HG02678 (cell line): ENCODE results near the gene WDFY4.

Experiments used
- ATAC-seq: cut with Tn5 transposase; IDR thresholded peaks from one replicate; pipeline ENCODE4 v1.9.1; 2021; ENCODE audit warnings: mild to moderate bottlenecking, moderate library complexity; ENCODE audit not compliant: unreplicated experiment

The WDFY4 gene

DNA sequence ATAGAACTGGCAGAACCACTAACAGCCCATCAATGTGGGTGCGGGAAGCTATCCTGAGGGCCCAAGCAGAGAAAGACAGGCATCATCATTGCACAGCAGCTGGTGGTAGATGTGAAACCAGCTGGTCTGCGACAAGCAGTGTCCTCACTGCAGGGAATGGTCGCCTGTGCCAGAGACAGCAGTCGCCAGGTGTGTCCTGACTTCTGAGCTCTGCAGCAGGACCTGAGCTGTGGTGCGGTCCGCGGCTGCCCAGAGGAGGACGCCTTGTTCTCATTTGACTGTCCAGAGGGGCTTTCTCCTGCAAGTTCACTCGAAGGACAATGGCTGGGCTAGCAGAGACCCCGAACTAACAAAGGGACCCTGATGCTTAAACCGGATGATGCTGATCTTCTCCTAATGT, 157.6 kb downstream of the WDFY4 start:
- no peak for ATAC-seq

DNA sequence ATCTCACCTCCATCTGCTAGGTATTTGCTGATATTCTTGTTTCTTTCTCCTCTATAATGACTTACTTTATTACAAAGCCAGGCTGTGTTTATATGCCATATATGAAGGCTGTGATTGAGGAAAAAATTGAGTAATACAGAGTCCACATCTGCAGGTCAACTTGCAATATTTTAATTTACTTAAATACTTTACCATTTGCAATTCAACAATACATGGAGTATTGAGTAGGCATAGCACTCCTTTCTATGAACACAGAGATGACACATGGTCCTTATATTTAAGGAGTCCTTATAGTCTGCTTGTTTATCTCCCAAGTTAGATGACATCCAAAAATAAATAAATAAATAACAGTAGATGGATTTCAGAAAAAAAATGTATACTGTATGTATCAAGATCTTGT, 158.5 kb downstream of the WDFY4 start:
- no peak for ATAC-seq

DNA sequence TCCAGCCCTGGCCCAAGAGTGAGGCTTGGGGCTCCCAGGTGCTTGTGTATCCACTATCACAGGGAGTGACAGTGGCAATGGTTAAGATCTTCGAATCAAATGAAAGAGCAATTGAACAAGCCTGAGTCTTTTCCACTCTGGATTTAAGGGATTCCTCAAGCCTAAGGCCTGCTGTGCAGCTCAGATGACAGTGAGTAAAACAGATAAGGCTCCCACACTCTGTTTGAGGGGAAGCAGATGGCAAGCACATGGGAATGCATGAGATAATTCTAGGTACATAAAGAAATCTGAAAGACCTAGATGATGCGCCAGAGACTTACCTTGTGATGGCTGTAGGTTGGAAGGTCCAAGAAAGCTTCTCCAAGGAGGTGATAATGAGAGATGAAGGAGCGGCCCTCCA, 159.9 kb downstream of the WDFY4 start:
- no peak for ATAC-seq

DNA sequence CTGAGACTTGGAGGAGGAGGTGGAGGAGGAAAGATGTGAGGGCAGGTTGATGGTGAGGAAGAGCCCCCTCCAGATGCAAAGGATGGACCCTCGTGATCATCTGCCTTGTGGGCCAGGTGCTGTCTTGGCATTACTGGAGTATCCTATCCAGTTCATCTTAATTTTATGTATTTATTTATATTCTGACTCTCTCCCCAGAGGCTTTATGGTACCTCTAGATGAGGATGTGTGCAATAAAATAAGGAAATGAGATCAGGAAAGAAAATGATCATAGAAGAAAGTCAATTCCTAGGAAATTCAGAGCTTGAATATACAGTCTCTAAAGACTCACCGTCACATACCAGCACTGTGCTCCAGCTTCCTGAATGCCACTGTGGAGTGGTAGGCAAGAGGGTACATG, 160.8 kb downstream of the WDFY4 start:
- ATAC-seq = no peak

DNA sequence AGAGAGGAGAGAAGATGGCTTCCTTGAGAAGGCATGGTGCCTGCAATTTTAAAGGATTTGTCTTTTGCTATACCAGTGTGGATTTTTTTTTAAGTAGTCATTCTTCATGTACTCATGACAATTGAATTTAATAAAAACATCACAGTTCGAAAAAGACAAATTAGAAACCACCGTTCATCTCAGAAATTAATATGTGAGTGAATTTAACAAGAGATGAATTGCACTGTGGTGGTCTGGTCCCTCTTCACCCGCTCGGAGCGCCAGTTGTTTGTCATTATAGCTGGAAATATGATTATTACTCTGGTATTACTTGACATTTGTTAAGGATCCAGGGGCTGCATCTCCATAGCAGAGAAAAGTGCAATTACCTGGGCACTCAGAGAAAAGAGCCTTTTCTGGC, 163.0 kb downstream of the WDFY4 start:
- ATAC-seq = no peak

DNA sequence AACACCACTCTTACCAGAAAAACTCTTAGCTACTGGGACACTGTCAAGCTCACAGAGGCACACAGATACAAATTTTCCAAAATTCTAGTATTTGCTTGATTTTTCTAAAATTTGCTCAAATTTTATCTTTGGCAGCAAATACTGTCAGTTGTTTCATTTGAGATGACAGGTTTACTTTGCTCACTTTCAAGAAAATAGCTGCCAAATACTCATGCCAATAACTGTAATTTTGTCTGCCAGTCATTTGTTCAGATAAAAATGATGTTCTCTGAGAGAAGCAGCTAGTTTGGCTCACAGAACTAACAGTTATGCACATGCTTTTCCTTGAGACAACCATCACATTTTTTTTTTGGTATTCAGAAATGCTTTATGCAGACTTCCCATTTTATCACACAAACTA, 172.2 kb downstream of the WDFY4 start:
- ATAC-seq = no peak

DNA sequence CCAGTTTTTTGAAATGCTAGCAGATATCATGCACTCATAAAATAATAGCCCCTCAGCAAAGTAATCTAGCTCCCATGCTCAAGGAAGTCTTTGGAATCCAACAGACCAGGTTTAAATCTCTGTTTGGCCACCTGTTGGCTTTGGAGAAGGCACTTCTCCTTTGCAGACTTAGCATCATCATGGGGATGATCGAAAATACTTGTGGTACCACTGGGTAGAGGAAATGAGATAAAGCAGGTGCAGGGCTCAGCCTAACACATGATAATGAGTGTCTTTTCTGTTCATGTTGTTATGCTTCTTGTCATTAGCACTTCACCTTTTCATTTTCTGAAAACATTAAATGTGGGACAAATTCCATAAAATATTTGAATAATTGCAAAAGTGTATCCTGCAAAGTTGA, 187.6 kb downstream of the WDFY4 start:
- ATAC-seq = no peak

DNA sequence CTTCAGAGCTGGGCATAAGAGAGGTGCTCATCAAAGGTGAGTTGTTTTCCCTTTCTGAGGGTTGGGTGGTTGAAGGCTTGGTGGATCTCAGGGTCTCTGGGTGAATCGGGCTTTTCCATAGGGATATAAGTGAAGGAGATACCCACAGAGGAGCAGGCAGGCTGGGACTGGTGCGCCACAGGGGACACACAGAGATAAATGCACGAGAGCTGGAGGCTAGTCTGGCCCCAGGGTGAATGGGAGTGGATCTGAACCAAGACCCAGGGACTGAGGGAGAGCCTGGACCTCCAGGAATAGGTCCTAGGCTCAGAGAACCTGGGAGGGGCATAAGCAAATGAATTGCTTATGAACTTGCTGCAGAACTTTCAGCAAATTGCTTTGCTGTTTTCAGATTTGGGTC, 193.4 kb downstream of the WDFY4 start:
- ATAC-seq = no peak

DNA sequence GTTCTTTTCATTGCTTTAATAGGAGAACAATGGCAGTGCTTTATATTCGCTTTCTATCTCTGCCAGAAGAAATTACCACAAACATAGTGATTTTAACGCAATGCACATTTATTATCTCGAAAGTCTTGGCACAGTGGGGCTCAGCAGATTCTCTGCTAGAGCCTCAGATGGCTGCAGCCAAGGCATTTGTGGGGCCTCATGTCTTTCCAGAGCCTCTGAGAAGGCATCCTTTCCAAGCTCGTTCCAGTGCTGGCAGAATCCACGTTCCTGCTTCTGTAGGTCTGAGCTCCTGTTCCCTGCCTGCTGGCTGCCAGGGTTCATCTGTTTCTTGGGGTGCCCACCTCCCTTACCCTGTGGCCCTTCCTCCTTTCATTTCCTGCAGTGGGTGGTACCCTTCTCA, 194.8 kb downstream of the WDFY4 start:
- ATAC-seq = no peak

DNA sequence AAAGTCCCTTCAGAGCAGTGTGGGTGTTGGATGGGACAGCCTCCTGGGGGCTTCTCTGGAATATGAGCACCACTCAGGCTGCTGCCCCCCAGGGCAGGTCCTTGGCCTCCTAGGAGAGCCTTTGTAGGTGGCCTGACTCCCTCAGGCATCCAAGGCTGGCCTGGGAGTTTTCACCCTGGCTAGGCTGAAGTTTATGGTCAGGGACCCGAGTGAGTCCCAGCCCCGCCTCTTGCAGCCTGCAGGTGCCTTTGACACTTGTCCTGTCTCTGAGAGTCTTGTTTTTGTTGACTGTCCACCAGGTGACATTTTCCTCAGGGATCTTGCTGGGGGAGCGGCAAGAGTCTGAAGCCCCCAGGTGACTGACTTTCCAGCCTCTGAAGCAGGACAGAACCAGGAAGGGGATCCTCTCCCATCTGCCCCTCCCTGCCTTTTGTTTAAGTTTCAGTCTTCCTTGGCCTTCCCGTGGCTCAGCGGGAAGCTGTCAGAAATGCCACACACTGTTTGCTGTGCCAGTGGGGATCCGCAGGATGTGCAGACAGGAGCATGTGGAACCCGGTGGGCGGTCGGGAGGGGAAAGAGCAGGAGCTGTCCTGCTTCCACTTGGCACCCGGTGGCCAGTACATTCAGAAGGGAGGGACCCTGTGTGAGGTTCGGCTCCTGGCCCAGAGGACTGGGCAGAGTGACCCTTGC, 195.5 kb downstream of the WDFY4 start:
- no peak for ATAC-seq

DNA sequence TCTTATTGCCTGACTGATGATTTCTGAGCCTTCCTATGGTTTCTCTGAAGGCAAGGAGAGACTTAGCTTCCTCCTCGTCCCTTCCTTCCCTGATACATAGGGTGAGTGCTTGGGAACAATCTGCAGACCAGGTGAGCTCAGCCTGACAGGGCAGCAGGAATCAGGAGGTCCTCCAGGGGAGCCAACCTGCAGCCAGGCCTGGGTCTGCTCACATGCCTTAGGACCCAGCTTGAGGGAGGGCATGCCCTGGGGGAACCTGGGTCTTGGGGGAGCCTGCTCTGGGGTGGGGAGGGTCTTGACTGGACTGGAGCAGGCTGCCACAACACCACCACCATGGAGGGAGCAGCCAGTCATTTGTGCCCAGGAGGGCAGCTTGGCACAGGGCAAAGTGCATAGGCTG, 197.3 kb downstream of the WDFY4 start:
- ATAC-seq = no peak

DNA sequence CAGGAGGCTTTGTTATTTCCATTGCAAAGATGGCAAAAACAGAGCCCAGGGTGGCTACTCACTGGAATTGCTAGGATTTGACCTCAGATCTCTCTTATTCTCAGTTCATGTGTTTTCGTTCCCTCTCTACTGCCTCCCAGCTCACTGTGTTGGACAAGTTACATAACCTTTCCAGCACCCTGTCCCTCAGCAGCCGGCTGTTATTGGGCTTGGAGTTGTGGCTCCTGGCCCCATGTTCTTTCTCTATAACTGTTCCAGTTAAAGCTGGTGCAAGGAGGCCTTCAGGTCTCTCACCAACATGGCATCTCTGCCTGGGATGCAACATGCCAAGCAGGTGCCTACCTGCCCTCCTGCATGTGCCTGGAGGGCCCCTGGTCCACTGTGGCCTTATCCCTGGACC, 198.2 kb downstream of the WDFY4 start:
- ATAC-seq = no peak

DNA sequence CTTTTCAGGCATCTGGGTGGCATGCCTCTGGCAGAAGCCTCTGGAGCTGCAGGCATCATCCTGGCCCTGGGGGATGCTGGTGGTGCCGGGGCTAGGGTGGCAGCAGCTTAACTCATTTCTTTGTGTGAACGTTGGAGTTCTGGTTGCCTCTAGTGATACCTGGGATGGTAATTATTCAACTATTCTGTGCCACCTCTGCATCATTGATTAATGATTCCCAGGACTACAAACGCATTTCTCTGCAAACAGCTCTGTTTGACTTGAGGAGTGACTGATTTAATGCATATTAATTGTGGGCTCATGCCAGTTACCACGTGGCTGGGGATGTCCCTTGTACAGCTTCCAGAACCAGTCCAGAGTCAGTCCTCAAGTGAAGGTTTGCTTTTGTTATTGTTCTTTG, 199.0 kb downstream of the WDFY4 start:
- ATAC-seq = no peak

DNA sequence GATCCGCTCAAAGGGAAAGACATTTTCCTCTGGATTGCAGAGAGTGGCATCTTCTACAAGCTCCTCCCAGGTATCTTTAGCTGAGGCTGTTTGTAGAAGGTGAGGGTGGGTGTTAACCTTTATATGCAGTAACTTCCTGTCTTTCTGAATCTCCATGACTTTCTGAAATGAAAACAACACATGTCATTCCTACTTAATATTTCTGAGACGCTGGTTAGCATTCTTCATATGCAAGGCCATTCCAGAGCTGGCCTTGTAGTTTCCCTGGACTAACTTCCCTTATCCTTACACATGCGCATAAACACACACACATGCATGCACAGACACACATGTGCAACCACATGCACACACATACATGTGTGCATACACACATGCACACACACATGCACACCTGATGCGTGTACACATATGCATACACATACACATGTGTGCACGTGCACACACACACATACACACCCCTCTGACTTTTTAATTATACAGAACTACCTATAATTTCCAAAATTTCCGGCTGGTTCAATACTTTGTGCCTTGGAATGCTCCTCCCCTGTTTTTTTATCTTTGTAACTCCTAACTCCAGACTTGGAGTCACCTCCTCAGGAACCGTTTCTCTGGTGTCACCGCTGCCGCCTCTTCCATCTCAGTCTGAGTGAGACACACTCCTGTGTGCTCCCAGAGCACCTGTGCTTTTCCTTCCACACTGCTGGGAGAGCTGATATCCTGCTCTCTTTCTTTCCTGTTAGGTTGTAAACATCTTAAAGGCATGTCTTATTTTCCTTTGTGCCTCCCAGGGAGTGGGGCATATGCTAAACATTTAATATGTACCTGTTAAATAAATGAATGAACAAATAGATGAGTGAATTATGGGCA, 199.7 kb downstream of the WDFY4 start:
- ATAC-seq = no peak

DNA sequence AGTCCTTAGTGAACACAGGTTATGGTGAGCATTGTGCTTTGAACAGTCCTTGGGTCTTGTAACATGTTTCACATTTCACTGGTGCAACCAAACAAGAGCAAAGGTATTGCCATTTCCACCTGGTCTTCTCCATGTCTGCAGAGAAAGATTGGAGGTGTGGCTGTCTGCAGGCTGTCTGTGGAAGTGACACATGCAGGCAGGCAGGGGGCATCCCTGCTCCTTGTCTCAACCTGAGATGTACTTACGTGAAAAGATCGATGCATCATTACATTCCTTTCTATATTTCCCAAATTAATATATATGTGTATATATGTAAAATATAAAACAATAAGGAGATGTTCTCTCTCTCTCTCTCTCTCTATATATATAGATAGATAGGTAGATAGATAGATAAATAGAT, 200.7 kb downstream of the WDFY4 start:
- no peak for ATAC-seq

DNA sequence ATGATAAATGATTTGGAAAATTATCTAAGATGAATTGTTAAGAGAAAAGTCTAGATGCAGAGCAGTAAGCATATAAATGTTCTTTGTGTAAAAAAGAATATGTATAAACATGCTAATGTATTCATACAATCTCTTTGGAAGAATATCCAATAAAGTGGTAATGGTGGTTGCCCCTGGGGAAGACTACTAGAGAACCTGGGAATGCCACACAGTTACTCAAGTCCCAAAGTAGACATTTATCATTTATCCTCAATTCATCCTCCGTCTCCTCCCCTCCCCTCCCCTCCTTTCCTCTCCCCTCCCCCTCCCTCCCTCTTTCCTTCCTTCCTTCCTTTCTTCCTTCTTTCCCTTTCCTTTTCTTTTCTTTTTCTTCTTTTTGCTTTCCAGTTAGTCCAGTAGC, 203.3 kb downstream of the WDFY4 start:
- ATAC-seq = no peak

DNA sequence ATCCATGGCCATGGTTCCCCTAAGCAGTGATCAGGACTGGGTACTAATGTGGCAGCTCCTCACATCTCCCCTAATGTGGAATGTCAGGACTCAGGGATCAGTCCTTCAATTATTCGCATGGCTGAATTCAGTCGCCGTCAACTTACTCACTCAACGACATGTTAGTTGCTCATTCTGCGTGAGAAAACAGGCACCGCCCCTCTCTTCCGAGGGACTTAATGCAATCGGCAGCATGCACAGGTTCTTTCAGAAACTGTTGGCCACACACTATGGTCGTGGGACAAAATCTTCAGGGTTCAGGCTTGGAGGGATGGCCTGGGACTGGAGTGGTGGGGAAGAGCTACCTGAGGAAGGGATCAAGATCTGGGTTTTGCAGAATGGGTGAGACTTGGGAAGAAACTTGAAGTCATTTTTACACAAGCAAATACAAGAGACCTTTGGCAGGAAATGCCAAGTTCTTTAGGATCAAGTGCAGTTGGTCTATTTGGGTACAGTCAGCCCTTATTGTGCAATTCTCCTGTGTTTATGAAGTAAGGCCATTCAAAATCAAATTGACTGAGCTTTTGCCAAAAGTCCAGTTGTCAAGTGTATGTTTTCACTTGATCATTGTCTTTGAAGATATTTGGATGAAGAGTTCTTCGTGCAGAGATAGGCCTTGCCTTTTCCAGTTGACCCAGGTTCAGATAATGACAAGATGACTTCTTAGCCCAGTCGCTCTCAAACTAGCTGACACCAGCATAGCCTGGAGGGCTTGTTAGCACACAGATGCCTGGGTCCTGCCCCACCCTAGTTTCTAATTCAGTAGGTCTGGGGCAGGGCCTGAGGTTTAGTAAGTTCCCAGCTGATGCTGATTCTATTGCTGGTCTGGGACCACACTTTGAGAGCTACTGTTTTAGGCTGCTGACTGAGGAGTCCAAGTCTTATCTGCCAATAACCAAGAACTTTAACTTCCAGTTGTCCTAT, 206.5 kb downstream of the WDFY4 start:
- no peak for ATAC-seq

DNA sequence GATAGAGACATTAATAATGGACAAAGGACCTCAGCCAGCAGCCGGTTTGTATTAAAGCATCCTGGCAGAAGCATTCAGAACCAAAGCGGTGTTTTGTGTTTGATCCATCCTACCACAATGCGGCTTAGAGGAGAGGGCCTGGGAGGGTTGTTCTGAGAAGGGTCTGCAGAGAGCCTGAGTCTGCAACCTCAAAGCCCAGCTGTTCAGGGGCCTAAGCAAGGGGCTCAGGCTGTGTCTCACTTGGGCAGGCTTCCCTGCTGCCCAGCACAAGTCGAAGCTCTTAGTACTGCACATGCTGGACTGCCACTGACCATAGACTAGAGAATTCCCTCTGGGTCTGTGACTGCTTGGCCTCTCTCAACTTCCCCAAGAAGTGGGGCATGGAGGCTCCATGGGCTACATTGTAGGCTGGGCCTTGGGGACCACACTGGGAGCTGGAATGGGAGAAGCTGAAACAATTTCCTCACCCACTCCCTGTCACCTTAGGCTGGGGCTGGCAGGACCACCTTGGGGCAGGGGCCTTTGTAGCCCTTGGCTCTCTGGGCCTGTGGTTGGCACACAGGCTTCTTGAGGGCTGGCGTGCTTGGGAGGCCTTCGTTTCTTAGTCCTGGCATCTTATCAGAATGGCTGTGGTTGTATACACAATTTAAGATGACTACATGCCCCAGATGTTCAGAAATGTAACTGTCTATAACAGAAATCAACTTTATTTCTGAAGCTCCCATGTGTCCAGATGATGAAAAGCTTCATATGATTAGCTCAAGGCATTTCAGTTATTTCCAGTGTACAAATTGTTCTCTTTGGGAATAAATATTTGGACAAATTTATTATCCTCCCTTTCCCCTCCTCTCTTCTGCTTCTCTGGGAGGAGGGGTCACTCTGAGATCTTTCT, 210.5 kb downstream of the WDFY4 start:
- no peak for ATAC-seq

DNA sequence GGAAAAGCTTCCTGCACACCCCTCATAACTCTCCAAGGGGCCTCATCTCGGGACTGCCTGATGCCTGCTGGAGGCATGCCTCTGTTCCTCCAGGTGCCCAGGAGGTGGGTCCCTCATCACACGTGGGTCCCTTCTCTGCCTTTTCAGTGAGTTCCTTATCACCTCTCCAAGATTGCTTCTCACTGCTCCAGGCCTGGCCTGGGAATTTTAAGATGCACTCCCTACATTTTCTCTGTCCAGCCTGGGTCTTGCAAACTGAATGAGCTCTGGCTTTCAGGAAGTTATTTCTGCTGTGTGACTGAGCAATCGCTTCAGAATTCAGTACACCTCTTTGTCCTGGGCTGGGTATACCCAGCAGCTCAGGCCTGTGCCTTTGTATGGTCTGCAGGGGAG, 211.1 kb downstream of the WDFY4 start:
- ATAC-seq = no peak

DNA sequence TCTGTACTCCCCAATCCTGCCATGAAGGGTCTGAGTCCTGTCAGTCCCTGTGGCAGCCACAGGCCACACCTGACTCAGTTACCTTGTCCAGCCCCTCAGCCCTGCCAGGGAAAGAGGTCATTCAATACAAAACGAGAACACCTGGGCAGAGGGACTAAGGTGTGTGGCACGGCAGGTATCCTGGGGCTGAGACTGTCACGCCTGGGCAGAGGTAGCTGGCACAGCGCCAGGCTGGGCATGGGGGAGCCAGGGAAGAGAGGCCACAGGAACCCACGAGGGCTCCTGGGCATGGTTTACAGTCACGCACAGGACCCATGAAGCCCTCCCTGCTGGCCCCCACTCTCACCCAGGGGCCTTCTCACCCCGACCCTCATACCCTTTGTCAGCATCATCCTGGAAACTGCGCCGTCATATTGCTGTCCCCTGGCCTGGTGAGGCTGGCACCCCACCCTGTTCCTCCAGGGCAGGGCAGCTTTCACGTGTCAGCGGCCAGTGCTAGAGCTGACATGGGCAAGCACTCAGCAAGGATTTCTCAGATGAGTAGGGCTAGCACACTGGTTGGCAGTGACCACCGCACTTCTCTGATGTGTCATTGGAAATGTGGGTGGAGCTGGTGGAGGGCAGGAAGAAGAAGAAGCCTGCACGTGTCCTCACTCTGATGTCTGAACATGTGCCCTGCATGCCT, 212.2 kb downstream of the WDFY4 start:
- no peak for ATAC-seq
